H9 (cell line): ENCODE measurements around the gene ZNF117. TPM values are rescaled to one million over a fixed set of nuclear protein-coding genes. Genes with fewer than 3 reads are reported as not detected.

Experiments
- DNase-seq: peaks from one replicate; pipeline ENCODE4 v3.0.0-alpha.2; 2017
- H2AFZ ChIP-seq: one replicate; pipeline ENCODE4 v1.6.1; 2013; ENCODE audit warnings: mild to moderate bottlenecking, low read length, control low read depth, moderate library complexity
- H2AK5ac ChIP-seq: 2 replicates; pipeline ENCODE4 v1.6.1; 2013; ENCODE audit warnings: low read length, control low read depth, mixed read lengths; ENCODE audit not compliant: insufficient read length
- H2BK120ac ChIP-seq: one replicate; pipeline ENCODE4 v1.6.1; 2013; ENCODE audit warnings: low read depth, mild to moderate bottlenecking, low read length, control low read depth, inconsistent platforms; ENCODE audit not compliant: poor library complexity, severe bottlenecking
- H2BK12ac ChIP-seq: 2 replicates; pipeline ENCODE4 v1.6.1; 2013; ENCODE audit warnings: low read length, control low read depth, mixed read lengths, low read depth; ENCODE audit not compliant: insufficient read length
- H2BK15ac ChIP-seq: 2 replicates; pipeline ENCODE4 v1.6.1; 2013; ENCODE audit warnings: low read depth, low read length, control low read depth
- H2BK20ac ChIP-seq: one replicate; pipeline ENCODE4 v1.6.1; 2013; ENCODE audit warnings: low read depth, mild to moderate bottlenecking, low read length, control low read depth, inconsistent platforms; ENCODE audit not compliant: poor library complexity, severe bottlenecking
- H2BK5ac ChIP-seq: 2 replicates; pipeline ENCODE4 v1.6.1; 2013; ENCODE audit warnings: low read length, control low read depth, mixed read lengths; ENCODE audit not compliant: insufficient read length
- H3K14ac ChIP-seq: 2 replicates; pipeline ENCODE4 v1.6.1; 2013; ENCODE audit warnings: low read length, control low read depth; ENCODE audit not compliant: insufficient read depth
- H3K18ac ChIP-seq: 2 replicates; pipeline ENCODE4 v1.6.1; 2013; ENCODE audit warnings: low read depth, mild to moderate bottlenecking, mixed read lengths, low read length, control low read depth; ENCODE audit not compliant: insufficient read length
- H3K23ac ChIP-seq: 2 replicates; pipeline ENCODE4 v1.6.1; 2013; ENCODE audit warnings: low read length, control low read depth, mixed read lengths, low read depth; ENCODE audit not compliant: insufficient read length
- H3K23me2 ChIP-seq: 2 replicates; pipeline ENCODE4 v1.6.1; 2013; ENCODE audit warnings: low read depth, mild to moderate bottlenecking, mixed read lengths, low read length, control low read depth; ENCODE audit not compliant: insufficient read length, poor library complexity, severe bottlenecking
- H3K27ac ChIP-seq: 2 replicates; pipeline ENCODE4 v1.5.1; 2013; ENCODE audit warnings: low read length, control low read depth, mixed read lengths, low read depth; ENCODE audit not compliant: insufficient read length
- H3K27me3 ChIP-seq: 2 replicates; pipeline ENCODE4 v1.6.1; 2013; ENCODE audit warnings: low read length, control low read depth, inconsistent platforms; ENCODE audit not compliant: insufficient read depth
- H3K4ac ChIP-seq: 2 replicates; pipeline ENCODE4 v1.6.1; 2013; ENCODE audit warnings: low read depth, mild to moderate bottlenecking, control low read depth, inconsistent platforms, low read length, moderate library complexity
- H3K4me1 ChIP-seq: 2 replicates; pipeline ENCODE4 v1.6.1; 2013; ENCODE audit warnings: low read length, control low read depth, inconsistent platforms; ENCODE audit not compliant: insufficient read depth
- H3K4me2 ChIP-seq: 2 replicates; pipeline ENCODE4 v1.6.1; 2013; ENCODE audit warnings: low read length, control low read depth, mixed read lengths; ENCODE audit not compliant: insufficient read length, insufficient read depth
- H3K56ac ChIP-seq: 2 replicates; pipeline ENCODE4 v1.6.1; 2013; ENCODE audit warnings: low read depth, mild to moderate bottlenecking, mixed read lengths, low read length, control low read depth; ENCODE audit not compliant: insufficient read length
- H3K79me1 ChIP-seq: 2 replicates; pipeline ENCODE4 v1.6.1; 2013; ENCODE audit warnings: low read depth, mild to moderate bottlenecking, moderate library complexity, low read length, control low read depth, inconsistent platforms; ENCODE audit not compliant: insufficient read depth, poor library complexity, severe bottlenecking
- H3K79me2 ChIP-seq: 2 replicates; pipeline ENCODE4 v1.6.1; 2013; ENCODE audit warnings: low read length, control low read depth, inconsistent platforms; ENCODE audit not compliant: insufficient read depth
- H3K9ac ChIP-seq: 2 replicates; pipeline ENCODE4 v1.6.1; 2013; ENCODE audit warnings: low read length, control low read depth, mixed read lengths; ENCODE audit not compliant: insufficient read length; ENCODE audit errors: extremely low read depth
- H3K9me3 ChIP-seq: one replicate; pipeline ENCODE4 v1.6.1; 2013; ENCODE audit warnings: low read depth, low read length, inconsistent platforms; ENCODE audit not compliant: control insufficient read depth
- H3T11ph ChIP-seq: one replicate; pipeline ENCODE4 v1.6.1; 2013; ENCODE audit warnings: mild to moderate bottlenecking, low read length, control low read depth, inconsistent platforms
- H4K20me1 ChIP-seq: one replicate; pipeline ENCODE4 v1.6.1; 2013; ENCODE audit not compliant: control insufficient read depth, insufficient read length, insufficient read depth
- H4K5ac ChIP-seq: 2 replicates; pipeline ENCODE4 v1.6.1; 2013; ENCODE audit warnings: low read depth, mild to moderate bottlenecking, mixed read lengths, low read length, control low read depth; ENCODE audit not compliant: insufficient read length
- H4K8ac ChIP-seq: replicated peaks from 2 replicates; pipeline ENCODE4 v1.6.1; 2013; ENCODE audit warnings: low read length, control low read depth, mixed read lengths, low read depth; ENCODE audit not compliant: insufficient read length
- H4K91ac ChIP-seq: 2 replicates; pipeline ENCODE4 v1.6.1; 2013; ENCODE audit warnings: low read depth, mild to moderate bottlenecking, moderate library complexity, mixed read lengths, low read length, control low read depth; ENCODE audit not compliant: insufficient read length
- H3K27ac Mint-ChIP-seq, 3 experiments: 2 replicates in 2 of 3; 3 replicates in 1 of 3; pipeline ENCODE4 v1.8.0; 2020 to 2021; ENCODE audit warnings: mixed read lengths in 3 of 3, mild to moderate bottlenecking in 1 of 3, moderate library complexity in 1 of 3
- H3K27me3 Mint-ChIP-seq: 2 replicates; pipeline ENCODE4 v1.8.0; 2021; ENCODE audit warnings: low read depth, mild to moderate bottlenecking, moderate library complexity, mixed read lengths
- H3K36me3 Mint-ChIP-seq, 3 experiments: 2 replicates in 2 of 3; 3 replicates in 1 of 3; pipeline ENCODE4 v1.8.0; 2020 to 2021; ENCODE audit warnings: low read depth in 3 of 3, mixed read lengths in 3 of 3; ENCODE audit not compliant: insufficient read depth in 1 of 3
- H3K4me1 Mint-ChIP-seq, 2 experiments: 2 replicates each; pipeline ENCODE4 v1.8.0; 2020; ENCODE audit warnings: mixed read lengths in 2 of 2
- H3K4me3 Mint-ChIP-seq, 2 experiments: 2 replicates in 1 of 2; 3 replicates in 1 of 2; pipeline ENCODE4 v1.8.0; 2020 to 2021; ENCODE audit warnings: mild to moderate bottlenecking in 2 of 2, mixed read lengths in 2 of 2, moderate library complexity in 1 of 2
- H3K9me3 Mint-ChIP-seq, 2 experiments: 2 replicates in 1 of 2; 3 replicates in 1 of 2; pipeline ENCODE4 v1.8.0; 2020; ENCODE audit warnings: mild to moderate bottlenecking in 2 of 2, mixed read lengths in 2 of 2, moderate library complexity in 1 of 2
- CTCF ChIP-seq: fragments of 200-600 bp; sonication (generic); conservative IDR thresholded peaks from 3 replicates; pipeline ENCODE4 v1.8.0; 2021; ENCODE audit warnings: antibody characterized with exemption, mild to moderate bottlenecking
- WGBS: extraction: QIAGEN DNeasy Blood & Tissue Kit; methylation state at CpG from one replicate; pipeline ENCODE4 v1.1.7; 2013; ENCODE audit warnings: missing lambda C conversion rate, low lambda C conversion rate, mixed read lengths; ENCODE audit not compliant: insufficient read length; ENCODE audit errors: extremely low coverage; 5-methylcytosine and 5-hydroxymethylcytosine counted together
- total RNA-seq: library from RNA; stranded (reverse); gene quantifications from 2 replicates; pipeline ENCODE4 v1.2.1, GENCODE V29; 2021

Gene ZNF117
- total RNA-seq, 1 experiment from 2014 or later: 13.6 TPM

GRCh38 chr7:64996305-64996704 lies 5.5 kb upstream of the ZNF117 start:
- H3T11ph ChIP-seq: no peak overlapping the region
- Mint-ChIP-seq H3K27me3 (no peaks in the 10 kb centered on the region), H3K4me3 (no peak overlapping the region), H3K4me1 (peaks cover 15 to 16% of the 10 kb centered on the region in 2 experiments), H3K36me3 (peaks cover 80 to 86% (median 82%) of the 10 kb centered on the region in 3 experiments), H3K9me3 (peaks cover 84 to 92% of the 10 kb centered on the region in 2 experiments), H3K27ac (no peak overlapping the region)
- no peak overlapping the region for H3K4me2 ChIP-seq
- H3K27ac ChIP-seq: no peak overlapping the region
- H3K79me1 ChIP-seq: no peaks in the 10 kb centered on the region
- H3K14ac ChIP-seq: no peak overlapping the region
- no peak overlapping the region for H4K5ac ChIP-seq
- no peak overlapping the region for H2BK120ac ChIP-seq
- no CpG with 5 or more reads among the region's 2 CpGs for WGBS
- no peaks in the 10 kb centered on the region for H3K27me3 ChIP-seq
- H2AK5ac ChIP-seq: no peak overlapping the region
- H3K23ac ChIP-seq: no peak overlapping the region
- H2BK5ac ChIP-seq: no peak overlapping the region
- H3K4me1 ChIP-seq: no peaks in the 10 kb centered on the region; the same call in 1 of the 2 replicates
- no peak overlapping the region for H4K8ac ChIP-seq
- no peak overlapping the region for H3K18ac ChIP-seq
- no peak overlapping the region for H2BK15ac ChIP-seq
- H3K79me2 ChIP-seq: peaks cover under 1% of the 10 kb centered on the region; the same call in 1 of the 2 replicates
- H3K9me3 ChIP-seq: peaks cover 38% of the 10 kb centered on the region
- no peak overlapping the region for H3K56ac ChIP-seq
- no peak overlapping the region for H4K91ac ChIP-seq
- DNase-seq: no peak
- H3K4ac ChIP-seq: no peak overlapping the region
- no peaks in the 10 kb centered on the region for H3K23me2 ChIP-seq
- no peak overlapping the region for H2BK12ac ChIP-seq
- no peak overlapping the region for H2BK20ac ChIP-seq
- no peak overlapping the region for H3K9ac ChIP-seq
- no peaks in the 10 kb centered on the region for H4K20me1 ChIP-seq
- TF ChIP-seq CTCF: no peak
- no peak overlapping the region for H2AFZ ChIP-seq
